22Rv1 (cell line): Measurements from ENCODE around the gene MOV10L1.

ENCODE experiments used
- CTCF ChIP-seq: fragments of 450-650 bp; IDR thresholded peaks from 2 replicates; pipeline ENCODE4 v1.5.1; 2017; ENCODE audit warnings: mild to moderate bottlenecking
- ZFX ChIP-seq: fragments of 450-650 bp; IDR thresholded peaks from 2 replicates; pipeline ENCODE4 v1.6.1; 2017; ENCODE audit warnings: antibody characterized with exemption, borderline replicate concordance

- TF ChIP-seq CTCF (no peak), ZFX (no peak)
Measured at GRCh38 chr22:50058906-50059880, 30.6 kb upstream of the MOV10L1 start.
